H1 (cell line): ENCODE results near the gene HADHA. TPM values are rescaled to one million over a fixed set of nuclear protein-coding genes. Genes with fewer than 3 reads are reported as not detected.

Source experiments
- CTCF ChIA-PET: fragments of 300-600 bp; sonication (Branson Sonifier 250); formaldehyde crosslinking; loops from one replicate; lab custom pipeline; 2021; ENCODE audit not compliant: partially characterized antibody; lab: Charles Lee
- POLR2A ChIA-PET: fragments of 300-600 bp; sonication (Branson Sonifier 250); formaldehyde crosslinking; loops from one replicate; lab custom pipeline; 2021; ENCODE audit warnings: inconsistent platforms; ENCODE audit not compliant: partially characterized antibody; lab: Charles Lee
- DNase-seq, 2 experiments: peaks; one replicate each; pipeline versions ENCODE4 v3.0.0 to v3.0.0-alpha.2; 2010 to 2022; ENCODE audit warnings: low spot score in 2 of 2, low read depth in 1 of 2, mixed read lengths in 1 of 2
- FAIRE-seq: peaks from 2 replicates; lab custom pipeline; 2011; peaks lifted over from hg19 to GRCh38; lab: Jason Lieb, UNC
- H2AFZ ChIP-seq: 2 replicates; pipeline ENCODE4 v1.8.1; 2012; ENCODE audit warnings: low read length, inconsistent platforms
- H2AK5ac ChIP-seq: 2 replicates; pipeline ENCODE4 v1.6.1; 2013; ENCODE audit warnings: low read depth, low read length
- H2BK120ac ChIP-seq: replicated peaks from 2 replicates; pipeline ENCODE3; 2013; ENCODE audit warnings: low read depth, low read length, inconsistent platforms
- H2BK12ac ChIP-seq: 2 replicates; pipeline ENCODE4 v1.6.1; 2013; ENCODE audit warnings: low read depth, low read length
- H2BK15ac ChIP-seq: 2 replicates; pipeline ENCODE4 v1.6.1; 2013; ENCODE audit warnings: low read length
- H2BK20ac ChIP-seq: 2 replicates; pipeline ENCODE4 v1.6.1; 2013; ENCODE audit warnings: low read length
- H2BK5ac ChIP-seq: 2 replicates; pipeline ENCODE4 v1.6.1; 2013; ENCODE audit warnings: low read depth, low read length
- H3K14ac ChIP-seq: 2 replicates; pipeline ENCODE4 v1.6.1; 2013; ENCODE audit warnings: inconsistent platforms; ENCODE audit not compliant: insufficient read length
- H3K18ac ChIP-seq: 2 replicates; pipeline ENCODE4 v1.6.1; 2013; ENCODE audit warnings: low read length; ENCODE audit errors: extremely low read depth
- H3K23ac ChIP-seq: 2 replicates; pipeline ENCODE4 v1.6.1; 2013; ENCODE audit warnings: inconsistent platforms; ENCODE audit not compliant: insufficient read length
- H3K23me2 ChIP-seq: 2 replicates; pipeline ENCODE4 v1.6.1; 2013; ENCODE audit warnings: low read depth, low read length
- H3K27ac ChIP-seq: 2 replicates; pipeline ENCODE4 v1.6.1; 2011; ENCODE audit warnings: low read depth, low read length, inconsistent platforms
- H3K27me3 ChIP-seq, 4 experiments: replicated peaks in 1 of 4; 1 replicate in 1 of 4; 2 replicates in 3 of 4; pipeline versions ENCODE4 v1.6.1 to v1.8.1; 2011 to 2013; ENCODE audit warnings: low read length in 3 of 4, mild to moderate bottlenecking in 3 of 4, inconsistent platforms in 2 of 4, mixed read lengths in 2 of 4, moderate library complexity in 1 of 4; ENCODE audit not compliant: control insufficient read depth in 3 of 4, insufficient read depth in 3 of 4; ENCODE audit errors: extremely low read depth in 1 of 4
- H3K36me3 ChIP-seq, 4 experiments: 2 replicates each; pipeline versions ENCODE4 v1.6.1 to v1.8.1; 2011 to 2013; ENCODE audit warnings: mild to moderate bottlenecking in 4 of 4, low read length in 3 of 4, moderate library complexity in 2 of 4, control low read depth in 1 of 4, inconsistent platforms in 1 of 4; ENCODE audit not compliant: insufficient read depth in 4 of 4, control insufficient read depth in 2 of 4
- H3K4ac ChIP-seq: replicated peaks from 2 replicates; pipeline ENCODE3; 2013; ENCODE audit warnings: low read length, low read depth, mixed read lengths, inconsistent platforms; ENCODE audit not compliant: insufficient read length
- H3K4me1 ChIP-seq, 4 experiments: replicated peaks in 1 of 4; 1 replicate in 1 of 4; 2 replicates in 3 of 4; pipeline versions ENCODE4 v1.6.1 to v1.8.1; 2011 to 2013; ENCODE audit warnings: low read length in 3 of 4, inconsistent platforms in 2 of 4, mixed read lengths in 1 of 4; ENCODE audit not compliant: insufficient read depth in 4 of 4, control insufficient read depth in 3 of 4
- H3K4me2 ChIP-seq, 2 experiments: 2 replicates each; pipeline versions ENCODE4 v1.6.1 to v1.8.1; 2011 to 2013; ENCODE audit warnings: low read depth in 2 of 2, low read length in 2 of 2, control low read depth in 1 of 2, inconsistent platforms in 1 of 2, mild to moderate bottlenecking in 1 of 2; ENCODE audit not compliant: insufficient read depth in 1 of 2
- H3K4me3 ChIP-seq, 4 experiments: fragments of 200-600, 300-600 bp in 1 of 4; sonication (generic), shearing (Covaris generic), sonication (Bioruptor Twin) in 1 of 4; 2 replicates each; pipeline versions ENCODE4 v1.5.1 to v1.8.1; 2011 to 2016; ENCODE audit warnings: low read length in 4 of 4, low read depth in 3 of 4, control low read depth in 2 of 4, inconsistent platforms in 2 of 4, mild to moderate bottlenecking in 2 of 4, mixed read lengths in 1 of 4, moderate library complexity in 1 of 4; ENCODE audit not compliant: insufficient read depth in 2 of 4; ENCODE audit errors: extremely low read depth in 1 of 4
- H3K56ac ChIP-seq: replicated peaks from 2 replicates; pipeline ENCODE3; 2013; ENCODE audit warnings: low read depth, mild to moderate bottlenecking, mixed read lengths, low read length, inconsistent platforms; ENCODE audit not compliant: insufficient read length
- H3K79me1 ChIP-seq: 2 replicates; pipeline ENCODE4 v1.6.1; 2013; ENCODE audit warnings: low read depth, low read length, control low read depth
- H3K79me2 ChIP-seq, 2 experiments: 2 replicates each; pipeline versions ENCODE4 v1.6.1 to v1.8.1; 2012 to 2013; ENCODE audit warnings: low read length in 2 of 2, mild to moderate bottlenecking in 2 of 2, inconsistent platforms in 1 of 2; ENCODE audit not compliant: insufficient read depth in 2 of 2, control insufficient read depth in 1 of 2
- H3K9ac ChIP-seq, 4 experiments: replicated peaks in 1 of 4; 1 replicate in 1 of 4; 2 replicates in 3 of 4; pipeline versions ENCODE4 v1.6.1 to v1.8.1; 2011 to 2013; ENCODE audit warnings: low read depth in 3 of 4, low read length in 3 of 4, control low read depth in 2 of 4, mild to moderate bottlenecking in 2 of 4, moderate library complexity in 2 of 4, inconsistent platforms in 1 of 4; ENCODE audit errors: extremely low read depth in 1 of 4
- H3K9me3 ChIP-seq, 2 experiments: 2 replicates each; pipeline versions ENCODE4 v1.6.1 to v1.8.1; 2012 to 2013; ENCODE audit warnings: mild to moderate bottlenecking in 2 of 2, moderate library complexity in 2 of 2, control low read depth in 1 of 2, inconsistent platforms in 1 of 2, low read depth in 1 of 2, low read length in 1 of 2, mixed read lengths in 1 of 2; ENCODE audit not compliant: insufficient read depth in 2 of 2
- H4K20me1 ChIP-seq, 2 experiments: replicated peaks in 1 of 2; 2 replicates each; pipeline versions ENCODE3 to v1.8.1; 2011 to 2013; ENCODE audit warnings: inconsistent platforms in 2 of 2, low read length in 2 of 2, mild to moderate bottlenecking in 1 of 2; ENCODE audit not compliant: insufficient read depth in 2 of 2, control insufficient read depth in 1 of 2
- H4K5ac ChIP-seq: 2 replicates; pipeline ENCODE4 v1.6.1; 2013; ENCODE audit warnings: low read length, low read depth, mixed read lengths, inconsistent platforms; ENCODE audit not compliant: insufficient read length
- H4K8ac ChIP-seq: 2 replicates; pipeline ENCODE4 v1.8.0; 2013; ENCODE audit warnings: mild to moderate bottlenecking, moderate library complexity, low read length, inconsistent platforms; ENCODE audit not compliant: insufficient read depth; ENCODE audit errors: extremely low read depth
- H4K91ac ChIP-seq: replicated peaks from 2 replicates; pipeline ENCODE3; 2013; ENCODE audit warnings: low read length, mixed read lengths, inconsistent platforms; ENCODE audit not compliant: insufficient read length
- ASH2L ChIP-seq: fragments of 200-600, 300-600 bp; sonication (generic); IDR thresholded peaks from one replicate; pipeline ENCODE4 v1.7.1; 2017; ENCODE audit warnings: low read length
- CEBPB ChIP-seq: IDR thresholded peaks from 2 replicates; pipeline ENCODE4 v1.6.1; 2012; ENCODE audit warnings: low read depth, low read length
- CHD2 ChIP-seq: IDR thresholded peaks from 2 replicates; pipeline ENCODE4 v1.6.1; 2012; ENCODE audit warnings: low read length, improper control_type of control experiment
- EZH2 ChIP-seq: fragments of 200-600 bp; sonication (generic); IDR thresholded peaks from 2 replicates; pipeline ENCODE4 v1.7.1; 2012; ENCODE audit warnings: low read depth, mild to moderate bottlenecking, moderate library complexity, low read length, inconsistent platforms; ENCODE audit not compliant: severe bottlenecking
- GABPA ChIP-seq: IDR thresholded peaks from 2 replicates; pipeline ENCODE4 v1.6.1; 2011; ENCODE audit warnings: mild to moderate bottlenecking, low read length, moderate library complexity, borderline replicate concordance; ENCODE audit not compliant: insufficient read depth
- KDM4A ChIP-seq: IDR thresholded peaks from one replicate; pipeline ENCODE4 v1.7.1; 2012; ENCODE audit warnings: low read depth, mild to moderate bottlenecking, moderate library complexity, low read length, inconsistent platforms; ENCODE audit not compliant: severe bottlenecking
- NRF1 ChIP-seq: IDR thresholded peaks from 2 replicates; pipeline ENCODE4 v1.6.1; 2011; ENCODE audit warnings: mild to moderate bottlenecking, low read depth, low read length, improper control_type of control experiment
- POLR2A ChIP-seq, 2 experiments: IDR thresholded peaks; 1 replicate in 1 of 2; 2 replicates in 1 of 2; pipeline ENCODE4 v1.6.1; 2011; ENCODE audit warnings: low read depth in 2 of 2, low read length in 2 of 2, mild to moderate bottlenecking in 2 of 2; ENCODE audit errors: control extremely low read depth in 1 of 2
- POLR2AphosphoS5 ChIP-seq: IDR thresholded peaks from 2 replicates; pipeline ENCODE4 v1.6.1; 2011; ENCODE audit warnings: low read depth, low read length
- RBBP5 ChIP-seq: IDR thresholded peaks from 2 replicates; pipeline ENCODE4 v1.7.1; 2012; ENCODE audit warnings: low read depth, mild to moderate bottlenecking, inconsistent platforms, low read length, moderate library complexity, borderline replicate concordance
- RNF2 ChIP-seq: fragments of 200-900, 300-1000 bp; sonication (generic); IDR thresholded peaks from 2 replicates; pipeline ENCODE4 v1.7.1; 2016; ENCODE audit warnings: borderline replicate concordance, low read depth, mild to moderate bottlenecking, antibody characterized with exemption, low read length; ENCODE audit not compliant: poor library complexity, severe bottlenecking; ENCODE audit errors: missing control alignments
- SIRT6 ChIP-seq: IDR thresholded peaks from one replicate; pipeline ENCODE4 v1.7.1; 2012; ENCODE audit warnings: low read length, inconsistent platforms
- SUZ12 ChIP-seq: fragments of 200-600 bp; sonication (generic); IDR thresholded peaks from 2 replicates; pipeline ENCODE4 v1.6.1; 2012; ENCODE audit warnings: mild to moderate bottlenecking, inconsistent platforms, low read length, moderate library complexity, mixed read lengths
- TEAD4 ChIP-seq: IDR thresholded peaks from 2 replicates; pipeline ENCODE4 v1.6.1; 2012; ENCODE audit warnings: low read depth, low read length, inconsistent platforms, mixed read lengths
- WGBS, 2 experiments: shearing (Covaris generic) in 1 of 2; methylation state at CpG; one replicate each; pipeline versions ENCODE4 v1.1.6 to v1.1.7; 2013 to 2015; ENCODE audit warnings: low lambda C conversion rate in 2 of 2, mixed read lengths in 2 of 2, inconsistent platforms in 1 of 2, low coverage in 1 of 2, missing lambda C conversion rate in 1 of 2; ENCODE audit not compliant: insufficient replicate concordance in 2 of 2, insufficient coverage in 1 of 2, insufficient read length in 1 of 2; ENCODE audit errors: extremely low coverage in 1 of 2, missing lambda C conversion rate in 1 of 2; 5-methylcytosine and 5-hydroxymethylcytosine counted together
- polyA plus RNA-seq, 7 experiments: library from polyadenylated mRNA; depleted of rRNA in 3 of 7; stranded (reverse) in 5 of 7; unstranded in 2 of 7; fragments of >200 nt in 5 of 7; fragments of 200-250 nt in 2 of 7; gene quantifications; 1 replicate in 5 of 7; 2 replicates in 1 of 7; 4 replicates in 1 of 7; pipeline versions ENCODE4 v1.2.1 to v1.2.3, GENCODE V29; 2011 to 2013; ENCODE audit warnings: missing spikeins in 2 of 7, mixed read lengths in 2 of 7
- total RNA-seq: library from RNA; stranded (reverse); fragmentation: NEBNext Ultra II Directional; extraction: Animal tissue kit (Norgen Biotek cat#: 25700); gene quantifications from 2 replicates; pipeline ENCODE4 v1.2.1, GENCODE V29; 2021
- TF ChIP-seq, protein P1 (sequence below): IDR thresholded peaks from 2 replicates; pipeline ENCODE4 v1.6.1; 2012; ENCODE audit warnings: inconsistent platforms

HADHA gene
- total and polyA plus RNA-seq, 2 of the 8 experiments (the other 6 are each of a cell fraction or from before 2014, with no cell fraction given): 64.6 to 131 TPM

DNA sequence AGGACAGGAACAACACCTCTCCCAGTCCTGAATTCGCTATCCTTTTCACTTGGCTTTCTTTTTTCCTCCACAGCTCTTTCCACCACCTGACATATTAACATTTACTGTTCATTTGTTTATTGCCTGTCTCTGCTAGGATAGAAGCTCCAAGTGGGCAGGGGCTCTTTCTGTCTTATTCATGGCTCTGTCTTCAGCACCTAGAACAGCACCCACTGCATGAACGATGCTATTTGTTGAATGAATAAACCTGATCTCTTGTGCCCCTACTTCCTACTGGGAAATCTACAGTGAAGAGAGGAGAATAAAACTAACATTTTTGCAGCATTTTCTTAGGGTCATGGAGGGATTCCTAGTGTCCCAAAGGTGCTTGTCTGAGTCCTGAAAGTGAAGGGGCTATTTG, 95.9 kb downstream of the HADHA start:
- CTCF ChIA-PET: interaction anchor here (0.6 to 11.3 kb wide), 11 partner anchors 26 to 579 kb away, joined by 3 to 92 read pairs (median 4); no protein-coding TSS in a partner anchor
- Histone ChIP-seq H4K20me1 (no peaks in the 10 kb centered on the region), H2BK5ac (no peak overlapping the region), H2BK20ac (no peak overlapping the region), H3K27ac (no peak overlapping the region), H2BK12ac (no peak overlapping the region), H2BK120ac (no peak overlapping the region), H4K91ac (no peak overlapping the region), H3K36me3 (no peaks in the 10 kb centered on the region), H3K4me1 (no peaks in the 10 kb centered on the region), H3K14ac (no peak overlapping the region), H2AK5ac (no peak overlapping the region), H3K4me2 (no peak overlapping the region), H3K79me1 (no peaks in the 10 kb centered on the region), H3K23me2 (no peaks in the 10 kb centered on the region), H3K79me2 (no peaks in the 10 kb centered on the region), H3K27me3 (no peaks in the 10 kb centered on the region; a peak in 1 of 7 replicates), H3K9ac (no peak overlapping the region), H3K23ac (no peak overlapping the region), H3K18ac (no peak overlapping the region), H3K4me3 (no peak overlapping the region), H4K5ac (no peak overlapping the region), H2AFZ (no peak overlapping the region), H2BK15ac (no peak overlapping the region), H3K4ac (no peak overlapping the region), H3K56ac (no peak overlapping the region), H3K9me3 (no peaks in the 10 kb centered on the region), H4K8ac (no peak overlapping the region)
- no peak for FAIRE-seq
- POLR2A ChIA-PET: no interaction called here
- DNase-seq: no peak
- WGBS, 2 experiments: 76% methylated on average over 2 of the region's 2 CpGs; no CpG with 5 or more reads in 1 of the 2 experiments
- TF ChIP-seq RNF2 (no peak), NRF1 (no peak), CEBPB (no peak), ASH2L (no peak), RBBP5 (no peak), GABPA (no peak), SUZ12 (no peak), POLR2AphosphoS5 (no peak), EZH2 (no peak), POLR2A (IDR thresholded peaks at IDR 0.05; ENCODE audit: control extremely low read depth in 1 of 2, low read depth in 2 of 2, low read length in 2 of 2) (no peak), CHD2 (no peak), TEAD4 (no peak), SIRT6 (no peak), KDM4A (no peak)
- TF ChIP-seq, protein P1, sequence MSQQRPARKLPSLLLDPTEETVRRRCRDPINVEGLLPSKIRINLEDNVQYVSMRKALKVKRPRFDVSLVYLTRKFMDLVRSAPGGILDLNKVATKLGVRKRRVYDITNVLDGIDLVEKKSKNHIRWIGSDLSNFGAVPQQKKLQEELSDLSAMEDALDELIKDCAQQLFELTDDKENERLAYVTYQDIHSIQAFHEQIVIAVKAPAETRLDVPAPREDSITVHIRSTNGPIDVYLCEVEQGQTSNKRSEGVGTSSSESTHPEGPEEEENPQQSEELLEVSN: no peak
